ENCODE data around the gene KCNIP4.

KCNIP4 gene

DNA sequence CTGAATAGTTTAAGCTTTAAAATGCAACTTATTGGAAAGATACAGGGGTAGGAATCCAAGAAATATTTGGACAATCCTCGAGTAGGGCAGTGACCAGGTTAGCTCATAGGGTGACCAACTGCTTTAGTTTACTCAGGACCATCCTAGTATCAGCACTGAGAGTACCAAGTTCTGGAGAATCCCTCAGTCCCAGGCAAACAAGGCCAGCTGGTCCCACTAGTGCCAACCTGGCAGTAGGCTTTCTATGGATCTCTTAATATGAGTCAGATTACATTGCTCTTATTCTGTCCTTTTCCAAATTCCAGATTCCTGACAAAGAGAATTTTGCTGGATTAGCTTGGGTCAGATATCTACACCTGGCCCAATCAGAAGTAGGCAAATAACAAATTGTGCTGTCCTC lies 493.7 kb downstream of the KCNIP4 start:
- no peak for DNase-seq (ENCODE audit: low read depth)

DNA sequence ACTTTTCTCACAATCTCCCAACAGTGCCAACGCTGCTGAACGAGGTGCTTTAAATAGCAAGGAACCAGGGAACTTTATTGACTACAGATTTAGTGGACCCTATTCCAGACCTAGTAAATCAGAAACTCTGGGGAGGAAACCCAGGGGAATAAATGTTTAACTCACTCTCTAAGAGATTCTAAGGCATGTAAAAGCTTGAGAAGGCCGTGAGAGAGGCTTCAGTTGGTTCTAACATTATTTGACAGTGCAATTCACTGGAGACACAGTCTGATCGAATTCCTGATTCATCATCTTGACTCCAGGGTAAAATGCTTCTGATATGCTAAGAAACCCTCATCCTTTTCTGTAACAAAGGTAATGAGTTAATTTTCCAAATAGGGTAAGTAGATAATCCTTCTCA lies 494.4 kb downstream of the KCNIP4 start:
- no peak for DNase-seq (ENCODE audit: low read depth)

DNA sequence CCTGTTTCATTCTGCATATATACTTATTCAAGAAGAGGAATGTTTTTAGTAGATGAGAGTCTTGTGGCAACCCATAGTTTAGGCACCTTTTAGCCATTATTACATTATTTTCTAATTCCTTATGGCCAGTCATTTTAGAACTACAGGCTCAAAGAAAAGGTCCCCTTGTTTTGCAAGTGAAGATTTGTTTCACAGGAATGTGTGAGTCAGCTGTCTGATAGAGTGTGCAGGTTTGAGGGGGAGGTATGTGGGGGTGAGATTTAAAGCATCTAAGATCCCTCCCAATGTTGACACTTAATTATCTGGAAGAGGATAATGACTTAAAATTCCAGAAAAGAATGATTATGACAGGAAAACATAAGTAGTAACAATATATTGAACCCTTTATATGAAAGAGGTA lies 495.6 kb downstream of the KCNIP4 start:
- no peak for DNase-seq (ENCODE audit: low read depth)

DNA sequence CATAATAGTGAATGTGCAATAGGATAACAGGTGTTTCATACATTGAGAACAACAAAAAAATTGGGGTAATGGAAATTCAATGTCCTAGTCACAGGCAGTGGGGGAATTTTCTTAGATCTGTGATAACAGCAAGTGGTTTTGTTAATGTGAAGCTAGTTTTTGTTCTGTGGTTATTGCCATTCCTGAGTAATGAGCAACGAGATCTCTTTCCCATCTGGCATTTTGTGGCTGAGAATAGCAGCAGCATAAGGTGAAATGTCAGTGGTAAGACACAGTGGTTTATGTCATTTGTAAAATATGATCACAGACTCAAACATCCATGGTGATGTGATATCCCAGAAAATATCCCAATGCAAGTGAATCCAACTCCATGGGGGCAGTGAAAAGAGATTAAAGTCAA lies 497.5 kb downstream of the KCNIP4 start:
- no peak for DNase-seq (ENCODE audit: low read depth)

DNA sequence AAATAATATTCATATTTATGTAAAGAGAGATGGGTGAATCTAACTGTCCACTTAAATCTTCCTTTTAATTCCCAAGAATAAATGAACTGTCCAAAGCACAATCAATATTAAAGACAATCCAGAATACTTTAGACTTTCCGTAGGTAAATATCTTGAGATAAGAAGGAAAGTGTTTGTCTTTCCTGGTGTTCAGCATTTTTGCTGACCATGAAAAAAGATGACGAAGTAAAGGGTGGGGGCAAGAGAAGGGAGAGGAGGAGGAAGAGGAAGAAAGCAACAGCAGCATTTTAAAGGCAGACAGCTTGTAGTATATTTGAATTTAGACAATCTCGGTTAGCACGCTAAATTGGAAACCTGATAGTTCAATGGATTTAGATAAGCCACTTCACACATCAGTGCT lies 498.2 kb downstream of the KCNIP4 start:
- DNase-seq (ENCODE audit: low read depth): no peak

DNA sequence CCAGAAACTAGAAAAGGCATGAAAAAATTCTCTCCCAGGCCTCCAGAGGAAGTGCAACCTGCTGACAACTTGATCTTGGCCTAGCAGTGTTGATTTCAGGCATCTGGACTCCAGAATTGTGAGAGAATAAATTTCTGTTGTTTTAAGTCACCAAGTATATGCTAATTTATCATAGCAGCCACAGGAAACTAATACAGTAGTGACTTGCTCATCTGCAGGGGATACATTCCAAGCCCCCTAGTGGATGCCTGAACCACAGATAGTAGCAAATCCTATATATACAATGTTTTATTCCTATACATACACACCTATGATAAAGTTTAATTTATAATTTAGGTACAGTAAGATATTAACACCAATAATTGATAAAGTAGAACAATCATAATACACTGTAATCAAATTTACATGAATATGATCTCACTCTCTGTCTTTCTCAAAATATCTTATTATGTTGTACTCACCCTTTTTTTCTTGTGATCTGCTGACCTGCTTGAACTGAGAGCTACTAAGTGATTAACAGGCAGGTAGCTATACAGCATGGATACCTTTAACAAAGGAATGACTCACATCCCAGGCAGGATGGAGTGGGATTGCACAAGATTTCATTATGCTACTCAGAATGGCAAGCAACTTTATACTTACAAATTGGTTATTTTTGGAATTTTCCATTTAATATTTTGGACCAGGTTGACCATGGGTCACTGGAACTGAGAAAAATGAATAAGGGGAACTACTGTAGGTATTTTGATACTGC lies 501.1 kb downstream of the KCNIP4 start:
- DNase-seq (ENCODE audit: low read depth): no peak

DNA sequence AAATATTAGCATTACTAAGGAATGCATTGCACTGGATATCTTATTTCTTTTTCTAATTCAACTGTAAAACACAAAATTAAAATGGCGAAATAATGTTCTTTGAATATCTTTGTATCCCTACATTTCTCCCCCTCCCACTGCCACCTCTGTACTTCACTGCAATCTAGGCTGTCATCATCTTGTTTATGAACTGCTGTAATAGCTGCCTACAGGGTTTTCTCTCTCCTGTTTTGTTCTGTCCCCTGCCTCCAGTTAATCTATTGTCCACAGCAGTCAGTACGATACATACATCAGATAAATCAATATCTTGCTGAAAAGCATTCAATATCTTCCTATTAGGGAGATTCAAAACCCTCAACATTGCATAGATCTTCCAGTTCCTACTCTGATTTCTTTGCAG lies 528.4 kb downstream of the KCNIP4 start:
- no peak for DNase-seq (ENCODE audit: low read depth)

DNA sequence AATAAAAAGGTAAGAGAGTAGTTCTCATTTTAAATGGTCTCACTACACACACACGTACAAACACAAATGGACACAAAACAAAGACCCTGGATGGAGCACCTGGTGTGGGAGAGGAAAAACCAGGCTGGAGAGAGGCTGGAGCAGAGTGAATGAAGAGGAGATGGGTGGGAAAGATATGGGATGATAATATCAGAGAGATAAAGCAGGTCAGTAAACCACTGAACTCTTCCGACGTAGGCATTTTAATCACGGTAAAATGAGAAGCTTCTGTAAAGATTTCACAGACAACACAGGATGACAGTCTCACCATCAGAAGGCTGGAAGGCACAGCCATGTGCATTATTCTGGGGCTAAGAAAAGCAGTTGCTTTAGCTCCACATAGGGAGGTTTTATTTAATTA lies 532.8 kb downstream of the KCNIP4 start:
- no peak for DNase-seq (ENCODE audit: low read depth)

DNA sequence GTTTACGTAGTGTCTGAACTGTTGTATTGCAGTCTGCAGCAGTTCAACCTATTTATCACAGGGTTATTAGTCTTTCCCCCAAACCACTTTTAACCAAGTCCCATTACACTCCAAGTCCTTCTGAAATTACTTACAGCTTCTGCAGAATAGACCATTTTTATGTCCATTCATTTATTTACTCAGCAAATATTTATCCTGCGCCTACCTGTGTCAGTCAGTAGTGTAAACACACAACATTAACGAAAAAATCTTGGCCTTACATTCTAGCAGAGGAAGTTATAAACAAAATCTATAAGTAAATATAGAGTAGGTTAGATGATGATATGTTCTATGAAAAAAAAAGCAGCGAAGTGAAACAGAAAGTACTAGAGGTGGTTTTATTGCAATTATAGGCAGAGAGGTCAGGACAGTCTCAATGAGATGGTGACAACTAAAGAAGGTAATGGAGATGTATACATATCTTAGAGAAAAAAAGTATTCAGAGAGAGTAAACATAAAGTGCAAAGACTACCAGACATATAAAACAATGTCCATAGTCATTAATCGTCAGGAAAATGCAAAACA lies 534.7 kb downstream of the KCNIP4 start:
- no peak for DNase-seq (ENCODE audit: low read depth)

DNA sequence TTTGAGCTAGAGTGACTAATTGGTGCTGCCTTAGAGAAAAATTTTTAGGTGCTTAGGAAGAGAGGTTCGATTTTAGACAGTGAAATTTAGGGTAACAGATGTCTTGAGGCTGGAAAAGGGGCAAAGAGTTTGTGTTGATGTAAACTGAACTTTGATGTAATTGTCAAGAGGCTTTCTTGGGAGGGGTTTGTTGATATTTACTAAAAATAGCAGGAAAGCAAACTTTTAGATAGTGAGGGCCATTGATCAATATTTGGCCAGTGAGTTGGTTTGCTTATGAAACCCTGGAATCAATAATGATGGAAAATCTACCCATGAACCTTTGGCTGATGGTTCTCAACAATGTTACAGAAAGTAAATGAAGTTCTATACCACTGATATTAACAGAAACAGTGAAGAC lies 537.5 kb downstream of the KCNIP4 start:
- no peak for DNase-seq (ENCODE audit: low read depth)

DNA sequence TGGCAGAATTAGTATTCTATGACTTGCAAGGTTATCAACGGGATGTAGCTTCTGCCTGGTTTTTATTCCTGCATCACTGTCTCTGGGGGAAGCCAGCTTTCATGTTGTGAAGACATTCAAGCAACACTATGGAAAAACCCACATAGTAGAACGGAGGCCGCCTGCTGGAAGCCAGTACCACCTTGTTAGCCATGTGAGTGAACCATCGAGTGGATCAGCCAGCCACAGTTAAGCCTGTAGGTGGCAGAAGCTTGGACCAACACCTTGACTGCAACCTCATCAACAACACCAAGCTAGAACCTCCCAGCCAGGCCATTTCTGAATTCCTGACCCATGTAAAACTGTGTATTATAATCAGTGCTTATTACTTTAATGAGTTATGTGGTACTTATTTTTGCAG lies 538.2 kb downstream of the KCNIP4 start:
- DNase-seq (ENCODE audit: low read depth): no peak

DNA sequence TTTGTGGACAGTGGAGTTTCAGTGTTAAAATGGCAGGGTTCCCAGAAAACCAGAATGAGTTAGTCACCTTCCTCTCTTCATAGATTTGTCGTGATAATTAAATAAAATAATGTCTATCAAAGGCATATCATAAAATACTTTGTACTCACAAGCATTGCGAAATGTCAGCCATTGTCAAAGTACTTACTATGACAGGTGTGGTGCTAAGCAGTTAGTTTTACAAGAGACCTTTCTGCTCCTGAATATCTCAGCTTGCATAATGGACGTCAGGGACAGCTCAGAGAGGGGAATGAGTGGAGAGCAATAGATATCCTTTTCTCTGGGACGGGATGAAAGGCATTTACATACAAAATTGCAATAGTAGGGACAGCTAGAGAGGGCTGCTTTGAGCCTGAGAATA lies 560.9 kb downstream of the KCNIP4 start:
- no peak for DNase-seq (ENCODE audit: low read depth)

DNA sequence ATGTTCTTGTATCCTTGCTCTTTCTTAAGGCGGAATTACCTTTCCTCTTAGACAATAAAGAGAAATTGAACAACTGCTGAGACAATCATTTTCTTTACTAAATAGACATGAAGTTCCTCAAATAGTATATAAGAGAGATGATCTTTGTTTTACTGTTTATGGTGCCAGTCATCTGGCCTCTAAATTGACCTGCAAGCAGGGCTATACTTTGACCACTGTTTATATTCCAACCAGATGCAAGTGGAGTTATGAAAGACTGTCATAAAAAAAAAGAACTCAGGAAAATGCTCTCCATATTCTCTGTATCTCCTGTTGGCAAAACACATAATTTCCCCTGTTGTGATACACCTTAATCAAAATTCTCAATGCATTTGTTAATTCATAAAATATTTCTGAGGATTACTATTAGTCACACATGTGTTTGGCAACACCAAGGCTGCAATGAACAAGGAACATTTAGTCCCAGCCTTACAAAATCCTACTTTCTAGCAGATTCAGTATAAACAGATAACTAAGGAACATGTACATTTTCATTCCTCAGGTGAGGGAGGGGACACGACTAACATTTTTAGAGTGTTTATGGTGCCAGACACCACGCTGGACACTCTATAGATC lies 562.3 kb downstream of the KCNIP4 start:
- no peak for DNase-seq (ENCODE audit: low read depth)

DNA sequence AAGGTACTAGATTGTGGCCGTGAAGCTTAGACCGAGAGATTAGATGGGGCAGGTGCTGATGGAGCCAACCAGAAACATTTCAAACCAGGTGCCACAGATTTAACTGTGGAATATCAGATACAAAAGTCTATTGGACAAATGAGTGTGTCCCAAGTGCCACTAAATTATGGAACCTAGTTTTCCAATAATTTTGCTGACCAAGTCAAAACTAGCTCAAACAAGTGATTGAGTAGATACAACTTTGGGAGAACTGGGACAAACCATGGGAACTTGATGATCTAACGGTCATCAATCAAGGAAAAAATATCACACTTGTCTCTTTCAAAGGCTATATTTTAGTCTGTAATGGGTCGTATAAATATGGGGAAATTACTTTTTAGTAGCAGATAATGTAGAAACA lies 562.9 kb downstream of the KCNIP4 start:
- DNase-seq (ENCODE audit: low read depth): no peak

DNA sequence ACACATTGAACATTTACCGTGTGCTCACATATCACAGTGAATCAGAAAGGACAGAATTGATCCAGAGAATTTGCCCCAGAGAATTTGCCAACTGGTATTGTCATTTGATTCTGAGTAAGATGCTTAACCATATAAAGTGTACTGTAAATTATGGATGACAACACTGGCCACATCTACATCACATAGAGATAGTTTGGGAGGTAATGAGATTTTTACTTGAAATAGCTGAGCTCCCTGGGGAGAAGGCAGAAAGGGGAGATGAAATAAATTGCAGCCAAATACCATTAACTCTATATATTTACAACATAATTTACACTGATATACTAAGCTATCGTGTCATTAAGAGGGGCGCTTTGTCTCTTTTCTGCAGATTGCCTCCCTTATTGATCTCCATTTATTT lies 564.0 kb downstream of the KCNIP4 start:
- no peak for DNase-seq (ENCODE audit: low read depth)

DNA sequence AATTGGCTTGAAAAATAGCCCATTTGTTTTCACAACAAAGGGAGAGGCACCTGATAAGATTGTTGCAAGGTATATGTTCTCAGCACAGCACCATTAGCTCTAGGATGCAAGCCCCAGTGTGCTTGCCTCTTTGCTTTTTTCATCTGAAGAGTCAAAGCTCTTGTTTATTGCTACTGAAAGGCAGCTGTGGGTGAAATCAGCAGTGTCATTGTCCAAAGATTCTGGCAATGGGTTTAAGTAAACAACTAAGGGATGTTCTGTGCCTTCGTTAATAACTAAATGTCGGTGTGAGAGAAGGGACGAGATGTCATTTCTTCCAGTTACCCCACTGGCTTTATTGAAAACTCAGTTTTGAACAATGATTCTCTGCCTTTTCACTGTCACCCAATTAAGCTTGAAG lies 567.7 kb downstream of the KCNIP4 start:
- DNase-seq (ENCODE audit: low read depth): no peak

DNA sequence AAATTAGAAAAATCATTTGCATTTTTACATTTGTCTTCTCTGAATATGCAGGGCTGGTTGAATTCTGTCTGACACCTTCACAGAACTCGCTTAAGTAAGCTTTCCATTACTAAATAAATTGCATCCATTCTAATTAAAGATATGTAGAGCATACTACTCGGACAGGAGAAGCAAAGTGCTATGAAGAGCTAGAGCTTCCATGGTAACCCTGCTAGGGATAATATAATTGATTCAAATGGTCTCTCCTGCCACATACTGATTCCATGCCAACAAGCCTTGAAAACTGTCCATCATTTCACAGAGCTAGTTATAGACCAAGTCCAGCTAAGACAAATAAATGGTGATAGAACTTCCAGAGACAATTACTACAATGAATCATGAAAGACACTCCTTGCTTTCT lies 571.5 kb downstream of the KCNIP4 start:
- no peak for DNase-seq (ENCODE audit: low read depth)

DNA sequence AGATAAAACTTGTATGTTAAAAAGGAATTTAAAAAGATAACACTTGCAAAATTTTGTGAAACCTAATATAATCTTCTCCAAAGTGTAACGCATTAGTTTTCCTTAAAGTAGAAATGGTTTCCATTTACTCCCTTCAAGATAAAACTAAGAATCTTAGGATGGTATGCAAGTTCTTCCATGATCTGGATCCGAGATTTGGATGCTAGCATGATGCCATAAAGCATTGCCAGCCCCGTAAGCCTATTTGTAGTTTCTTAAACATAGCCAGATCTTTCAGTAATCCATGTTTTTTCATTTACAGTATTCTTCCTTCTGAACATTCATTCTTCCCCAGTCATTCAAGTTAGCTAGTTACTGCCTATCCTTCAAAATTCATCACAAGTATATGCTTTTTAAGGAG lies 572.4 kb downstream of the KCNIP4 start:
- no peak for DNase-seq (ENCODE audit: low read depth)

DNA sequence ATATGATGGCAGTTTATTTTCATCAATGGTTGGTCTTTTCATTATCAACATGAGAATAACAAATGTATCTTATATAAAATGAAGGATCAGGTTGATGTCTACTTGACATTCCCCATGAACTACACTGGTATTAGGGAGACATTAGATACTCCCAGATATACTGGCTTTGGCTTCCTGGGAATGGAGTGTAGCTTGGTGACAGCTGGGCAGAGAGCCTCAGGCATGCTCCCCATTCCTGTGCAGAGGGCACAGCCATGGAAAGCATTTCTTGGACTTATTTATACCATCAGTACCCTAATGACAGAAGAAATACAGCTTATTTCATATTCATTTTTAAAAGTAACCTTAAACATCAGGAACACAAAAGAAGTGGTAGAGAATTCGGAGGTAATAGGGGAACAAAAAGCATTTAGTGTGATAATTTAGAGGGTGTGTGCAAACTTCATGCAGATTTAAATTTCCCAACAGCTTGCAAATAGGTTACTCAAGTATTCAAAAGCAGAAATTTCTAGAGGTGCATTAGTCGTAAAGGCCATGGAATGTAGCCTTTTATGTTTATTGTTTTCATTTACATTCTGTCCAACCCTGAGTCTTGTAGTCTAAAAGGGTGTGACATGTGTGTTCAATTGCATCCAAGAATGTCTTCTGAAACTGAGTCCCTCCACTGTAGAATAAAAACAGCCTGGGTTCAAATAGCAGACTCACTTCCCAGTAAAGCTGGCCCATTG lies 573.8 kb downstream of the KCNIP4 start:
- no peak for DNase-seq (ENCODE audit: low read depth)

DNA sequence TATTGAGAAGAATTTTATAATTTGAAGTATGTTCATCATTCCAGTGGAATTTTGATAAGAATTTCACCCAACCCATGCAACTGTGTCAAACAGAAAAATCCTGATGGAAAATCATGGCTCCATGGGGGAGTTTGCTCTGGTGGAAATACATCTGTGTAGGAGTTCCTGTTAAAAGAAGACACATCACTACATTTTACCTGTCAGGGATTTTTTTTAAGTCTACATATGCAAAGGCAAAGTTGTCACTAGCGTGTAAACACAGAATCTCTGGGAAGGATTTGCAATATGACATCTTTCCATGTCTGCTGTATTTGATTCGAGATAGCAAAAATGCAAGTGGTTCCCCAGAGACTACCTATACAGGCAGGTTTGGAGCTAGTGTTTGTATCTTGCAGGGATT lies 581.0 kb downstream of the KCNIP4 start:
- no peak for DNase-seq (ENCODE audit: low read depth)

DNA sequence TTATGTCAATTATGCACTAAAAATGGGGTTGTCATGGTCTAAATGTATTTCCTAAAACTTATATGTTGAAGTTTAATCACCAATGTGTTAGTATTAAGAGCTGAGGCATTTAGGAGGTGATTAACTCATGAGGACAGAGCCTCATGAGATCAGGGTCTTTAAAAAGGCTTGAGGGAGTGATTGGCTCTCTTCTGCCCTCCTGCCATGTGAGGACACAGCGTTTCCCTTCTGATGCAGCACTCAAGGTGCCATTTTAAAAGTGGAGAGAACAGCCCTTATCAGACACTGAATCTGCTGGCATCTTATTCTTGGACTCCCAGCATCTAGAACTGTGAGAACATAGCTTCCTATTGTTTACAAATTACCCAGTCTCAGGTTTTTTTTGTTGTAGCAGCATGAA lies 581.7 kb downstream of the KCNIP4 start:
- no peak for DNase-seq (ENCODE audit: low read depth)

DNA sequence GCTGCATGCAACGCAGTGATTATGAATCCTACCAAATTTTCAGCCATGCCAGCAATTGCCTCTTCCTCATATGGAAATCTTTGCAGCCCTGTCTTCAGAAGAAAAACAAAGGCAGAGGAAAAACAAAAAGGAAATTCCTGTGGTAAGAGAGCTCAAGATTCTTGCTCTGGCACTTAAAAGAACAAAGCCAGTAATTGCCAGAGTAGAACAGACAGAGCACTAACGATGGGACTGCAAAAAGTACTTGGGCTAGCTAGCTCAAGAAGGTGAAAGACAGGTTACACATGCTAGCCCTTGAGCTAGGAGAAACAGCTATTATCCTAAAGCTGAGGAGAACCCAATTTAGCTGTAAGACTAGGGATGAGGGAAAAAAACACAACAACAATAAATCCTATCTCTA lies 582.3 kb downstream of the KCNIP4 start:
- no peak for DNase-seq (ENCODE audit: low read depth)

DNA sequence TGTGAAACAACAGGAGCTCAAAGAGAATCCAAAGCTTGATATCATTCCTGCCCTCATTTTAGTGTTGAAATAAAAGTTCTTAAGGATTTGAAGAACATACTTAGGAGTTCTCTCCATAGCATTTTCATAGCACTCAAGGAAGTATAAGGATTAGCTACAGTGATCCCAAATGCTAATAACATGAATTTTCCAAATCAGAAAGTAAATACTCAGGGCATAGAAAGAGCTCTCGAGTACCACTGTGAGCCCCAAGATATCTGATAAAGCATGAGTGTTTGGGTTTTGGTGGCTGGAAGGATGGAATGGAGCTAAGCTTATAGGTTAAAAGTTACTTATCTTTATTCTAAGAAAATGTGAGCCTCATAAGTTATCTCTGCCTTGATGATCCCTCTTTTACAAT lies 584.9 kb downstream of the KCNIP4 start:
- no peak for DNase-seq (ENCODE audit: low read depth)

All from GM04503 (cell line).